Measurements from ENCODE around the gene ANKRD30A.

Gene ANKRD30A

GRCh38 chr10:37314862-37315261 lies 189.5 kb downstream of the ANKRD30A start:
- H3K36me3 ChIP-seq (ENCODE audit: insufficient read depth, low read length) = no peaks in the 10 kb centered on the region
- H3K79me2 ChIP-seq (ENCODE audit: insufficient read depth, low read length) = no peaks in the 10 kb centered on the region
- H3K4me1 ChIP-seq (ENCODE audit: insufficient read depth, low read length, poor library complexity, severe bottlenecking) = no peaks in the 10 kb centered on the region
- no peaks in the 10 kb centered on the region for H3K9me2 ChIP-seq (replicated peaks; ENCODE audit: low read depth, low read length)
- H3K9ac ChIP-seq (ENCODE audit: low read depth, low read length, poor library complexity, severe bottlenecking) = no peak overlapping the region
- H3K4me3 ChIP-seq (ENCODE audit: low read length, poor library complexity, severe bottlenecking) = no peak overlapping the region
- TF ChIP-seq EZH2phosphoT487 (IDR thresholded peaks at IDR 0.05; ENCODE audit: borderline replicate concordance) = no peak
- TF ChIP-seq CTCF (conservative IDR thresholded peaks at IDR 0.05; ENCODE audit: low read length) = no peak
- H3K27me3 ChIP-seq (ENCODE audit: insufficient read depth, low read length, poor library complexity, severe bottlenecking) = no peaks in the 10 kb centered on the region
- H3K9me3 ChIP-seq (ENCODE audit: insufficient read depth, low read depth, low read length) = 0 out of 2 replicates have a peak, but pooled peaks cover 3% of the 10 kb centered on the region
- H4K20me1 ChIP-seq (ENCODE audit: insufficient read depth, low read length, poor library complexity, severe bottlenecking) = no peaks in the 10 kb centered on the region
- H3K4me2 ChIP-seq (ENCODE audit: low read depth, low read length, poor library complexity, severe bottlenecking) = no peak overlapping the region
- H2AFZ ChIP-seq (ENCODE audit: low read length) = no peak overlapping the region
- no peaks in the 10 kb centered on the region for H3F3A ChIP-seq (ENCODE audit: low read depth)

GRCh38 chr10:37344413-37344812 lies 219.0 kb downstream of the ANKRD30A start:
- Histone ChIP-seq H3K4me2 (ENCODE audit: low read depth, low read length, poor library complexity, severe bottlenecking) (no peak overlapping the region), H3F3A (ENCODE audit: low read depth) (no peaks in the 10 kb centered on the region), H3K9me3 (ENCODE audit: insufficient read depth, low read depth, low read length) (no peaks in the 10 kb centered on the region)

GRCh38 chr10:37379991-37380390 lies 254.6 kb downstream of the ANKRD30A start:
- H3K27me3 ChIP-seq (ENCODE audit: insufficient read depth, low read length, poor library complexity, severe bottlenecking) = no peaks in the 10 kb centered on the region
- TF ChIP-seq CTCF (conservative IDR thresholded peaks at IDR 0.05; ENCODE audit: low read length) (no peak), EZH2phosphoT487 (IDR thresholded peaks at IDR 0.05; ENCODE audit: borderline replicate concordance) (no peak)
- H2AFZ ChIP-seq (ENCODE audit: low read length) = no peak overlapping the region
- H3K4me3 ChIP-seq (ENCODE audit: low read length, poor library complexity, severe bottlenecking) = no peak overlapping the region
- H3K9me2 ChIP-seq (replicated peaks; ENCODE audit: low read depth, low read length) = no peaks in the 10 kb centered on the region
- H4K20me1 ChIP-seq (ENCODE audit: insufficient read depth, low read length, poor library complexity, severe bottlenecking) = no peaks in the 10 kb centered on the region
- no peaks in the 10 kb centered on the region for H3F3A ChIP-seq (ENCODE audit: low read depth)
- H3K9ac ChIP-seq (ENCODE audit: low read depth, low read length, poor library complexity, severe bottlenecking) = no peak overlapping the region
- no peaks in the 10 kb centered on the region; the same call in 1 of the 2 replicates for H3K9me3 ChIP-seq (ENCODE audit: insufficient read depth, low read depth, low read length)
- no peaks in the 10 kb centered on the region for H3K4me1 ChIP-seq (ENCODE audit: insufficient read depth, low read length, poor library complexity, severe bottlenecking)
- no peaks in the 10 kb centered on the region for H3K36me3 ChIP-seq (ENCODE audit: insufficient read depth, low read length)
- H3K4me2 ChIP-seq (ENCODE audit: low read depth, low read length, poor library complexity, severe bottlenecking) = no peak overlapping the region
- H3K79me2 ChIP-seq (ENCODE audit: insufficient read depth, low read length) = no peaks in the 10 kb centered on the region

More at GRCh38 chr10:37344413-37344812, 219.0 kb downstream of the ANKRD30A start:
- H3K9ac ChIP-seq (ENCODE audit: low read depth, low read length, poor library complexity, severe bottlenecking) = no peak overlapping the region
- no peaks in the 10 kb centered on the region for H3K79me2 ChIP-seq (ENCODE audit: insufficient read depth, low read length)
- H3K27me3 ChIP-seq (ENCODE audit: insufficient read depth, low read length, poor library complexity, severe bottlenecking) = no peaks in the 10 kb centered on the region
- TF ChIP-seq EZH2phosphoT487 (IDR thresholded peaks at IDR 0.05; ENCODE audit: borderline replicate concordance) (no peak), CTCF (conservative IDR thresholded peaks at IDR 0.05; ENCODE audit: low read length) (no peak)
- H3K4me3 ChIP-seq (ENCODE audit: low read length, poor library complexity, severe bottlenecking) = no peak overlapping the region
- H3K36me3 ChIP-seq (ENCODE audit: insufficient read depth, low read length) = no peaks in the 10 kb centered on the region
- no peaks in the 10 kb centered on the region for H3K9me2 ChIP-seq (replicated peaks; ENCODE audit: low read depth, low read length)
- H4K20me1 ChIP-seq (ENCODE audit: insufficient read depth, low read length, poor library complexity, severe bottlenecking) = no peaks in the 10 kb centered on the region
- H2AFZ ChIP-seq (ENCODE audit: low read length) = no peak overlapping the region
- no peaks in the 10 kb centered on the region for H3K4me1 ChIP-seq (ENCODE audit: insufficient read depth, low read length, poor library complexity, severe bottlenecking)
